CD14-positive monocyte (primary cell): ENCODE results near the gene DOCK4. TPM values are rescaled to one million over a fixed set of nuclear protein-coding genes. Genes with fewer than 3 reads are reported as not detected.

Experiments used
- DNase-seq, 3 donors: peaks; one replicate each; pipeline ENCODE4 v3.0.0-alpha.2; 2011 to 2022
- H2AFZ ChIP-seq: 2 replicates; pipeline ENCODE4 v1.6.0; 2012; ENCODE audit warnings: mild to moderate bottlenecking, low read depth, low read length, inconsistent platforms; ENCODE audit not compliant: insufficient read depth, poor library complexity, severe bottlenecking
- H3K27ac ChIP-seq, 2 donors: 1 replicate in 1 of 2; 2 replicates in 1 of 2; pipeline ENCODE4 v1.5.1; 2012 to 2013; ENCODE audit warnings: low read length in 2 of 2, control low read depth in 1 of 2, inconsistent platforms in 1 of 2, low read depth in 1 of 2, mild to moderate bottlenecking in 1 of 2
- H3K27me3 ChIP-seq, 2 donors: one replicate each; pipeline versions ENCODE4 v1.6.0 to v1.6.1; 2011 to 2013; ENCODE audit warnings: low read length in 2 of 2; ENCODE audit not compliant: control insufficient read depth in 2 of 2, insufficient read depth in 2 of 2
- H3K36me3 ChIP-seq, 2 donors: replicated peaks in 1 of 2; 1 replicate in 1 of 2; 2 replicates in 1 of 2; pipeline versions ENCODE4 v1.5.1 to v1.6.1; 2012 to 2013; ENCODE audit warnings: low read length in 2 of 2, control low read depth in 1 of 2, inconsistent platforms in 1 of 2, mild to moderate bottlenecking in 1 of 2; ENCODE audit not compliant: insufficient read depth in 2 of 2, control insufficient read depth in 1 of 2
- H3K4me1 ChIP-seq, 2 donors: 1 replicate in 1 of 2; 2 replicates in 1 of 2; pipeline versions ENCODE4 v1.5.1 to v1.6.1; 2012 to 2013; ENCODE audit warnings: low read length in 2 of 2, control low read depth in 1 of 2, inconsistent platforms in 1 of 2, mild to moderate bottlenecking in 1 of 2, moderate library complexity in 1 of 2; ENCODE audit not compliant: insufficient read depth in 2 of 2, control insufficient read depth in 1 of 2
- H3K4me2 ChIP-seq: replicated peaks from 2 replicates; pipeline ENCODE3; 2012; ENCODE audit warnings: low read length, moderate library complexity, mild to moderate bottlenecking; ENCODE audit not compliant: poor library complexity, severe bottlenecking; ENCODE audit errors: extremely low read depth
- H3K4me3 ChIP-seq, 3 experiments: fragments of 200-600 bp in 1 of 3; sonication (generic) in 1 of 3; replicated peaks in 1 of 3; 1 replicate in 2 of 3; 2 replicates in 1 of 3; pipeline ENCODE4 v1.5.1; 2011 to 2013; ENCODE audit warnings: low read length in 3 of 3, mild to moderate bottlenecking in 3 of 3, control low read depth in 2 of 3, low read depth in 2 of 3, inconsistent platforms in 1 of 3, moderate library complexity in 1 of 3
- H3K79me2 ChIP-seq: 2 replicates; pipeline ENCODE4 v1.6.0; 2012; ENCODE audit warnings: mild to moderate bottlenecking, control low read depth, inconsistent platforms, low read length, moderate library complexity; ENCODE audit not compliant: insufficient read depth
- H3K9ac ChIP-seq: 2 replicates; pipeline ENCODE4 v1.6.0; 2017; ENCODE audit warnings: low read length, mild to moderate bottlenecking; ENCODE audit not compliant: insufficient read depth, poor library complexity, severe bottlenecking
- H3K9me3 ChIP-seq, 2 donors: replicated peaks in 1 of 2; 1 replicate in 1 of 2; 2 replicates in 1 of 2; pipeline versions ENCODE4 v1.5.1 to v1.6.1; 2012 to 2013; ENCODE audit warnings: low read length in 2 of 2, control low read depth in 1 of 2; ENCODE audit not compliant: control insufficient read depth in 1 of 2, insufficient read depth in 1 of 2
- H4K20me1 ChIP-seq: 2 replicates; pipeline ENCODE4 v1.6.0; 2012; ENCODE audit warnings: mild to moderate bottlenecking, low read length, control low read depth, moderate library complexity; ENCODE audit not compliant: insufficient read depth
- H3K27ac Mint-ChIP-seq, 7 donors: one replicate each; pipeline ENCODE4 v1.8.0; 2020; ENCODE audit warnings: mild to moderate bottlenecking in 7 of 7, mixed read lengths in 7 of 7, moderate library complexity in 6 of 7, inconsistent platforms in 2 of 7
- H3K27me3 Mint-ChIP-seq, 3 donors: one replicate each; pipeline ENCODE4 v1.8.0; 2021 to 2022; ENCODE audit warnings: low read depth in 3 of 3, mild to moderate bottlenecking in 3 of 3, mixed read lengths in 3 of 3, moderate library complexity in 3 of 3, inconsistent platforms in 1 of 3
- H3K36me3 Mint-ChIP-seq, 2 donors: one replicate each; pipeline ENCODE4 v1.8.0; 2020; ENCODE audit warnings: mixed read lengths in 2 of 2, inconsistent platforms in 1 of 2, mild to moderate bottlenecking in 1 of 2
- H3K4me1 Mint-ChIP-seq: one replicate; pipeline ENCODE4 v1.8.0; 2020; ENCODE audit warnings: mild to moderate bottlenecking, mixed read lengths
- H3K4me3 Mint-ChIP-seq, 2 donors: one replicate each; pipeline ENCODE4 v1.8.0; 2020; ENCODE audit warnings: mild to moderate bottlenecking in 2 of 2, mixed read lengths in 2 of 2, moderate library complexity in 1 of 2
- H3K9me3 Mint-ChIP-seq, 7 donors: one replicate each; pipeline ENCODE4 v1.8.0; 2020 to 2022; ENCODE audit warnings: mixed read lengths in 7 of 7, mild to moderate bottlenecking in 6 of 7, moderate library complexity in 6 of 7, inconsistent platforms in 2 of 7
- WGBS: methylation state at CpG from one replicate; pipeline ENCODE4 v1.1.5; 2013; ENCODE audit warnings: missing lambda C conversion rate; ENCODE audit not compliant: insufficient coverage; 5-methylcytosine and 5-hydroxymethylcytosine counted together
- intact Hi-C, 2 donors: fragments of 100-400 bp; cut with micrococcal nuclease; formaldehyde crosslinking; loops; one replicate each; pipeline versions ENCODE4 v1.15.0 to v1.15.1; 2023
- polyA plus RNA-seq, 3 donors: library from polyadenylated mRNA; depleted of rRNA in 1 of 3; unstranded in 2 of 3; stranded (reverse) in 1 of 3; fragments of 300-500 nt in 2 of 3; fragments of >200 nt in 1 of 3; fragmentation: Illumina TruSeq in 2 of 3; gene quantifications; 1 replicate in 2 of 3; 2 replicates in 1 of 3; pipeline ENCODE4 v1.2.3, GENCODE V29; 2012 to 2021
- TF ChIP-seq, protein P1 (sequence below): fragments of 200-600 bp; IDR thresholded peaks from one replicate; pipeline ENCODE4 v1.8.0; 2022; ENCODE audit warnings: antibody characterized with exemption, mild to moderate bottlenecking

DOCK4 gene
- polyA plus RNA-seq, 3 donors: 1.3 to 5.0 (median 2.7) TPM

DNA sequence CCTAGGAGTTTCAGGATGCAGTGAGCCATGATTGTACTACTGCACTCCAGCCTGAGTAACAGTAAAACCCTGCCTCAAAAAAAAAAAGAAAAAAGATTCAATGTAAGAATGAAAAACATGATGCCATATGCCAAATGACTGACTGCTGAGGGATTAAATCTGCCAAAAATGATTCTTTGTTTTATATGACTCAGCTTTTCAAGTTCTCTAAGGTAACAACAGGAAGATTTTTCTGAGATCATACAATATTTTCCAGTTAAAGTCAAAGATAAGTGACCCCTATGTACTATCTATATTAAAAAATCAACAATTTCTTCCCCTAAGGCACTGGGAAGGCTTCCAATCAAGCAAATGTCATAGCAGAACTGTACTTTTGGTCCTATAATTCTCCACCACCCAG lies 372.7 kb downstream of the DOCK4 start:
- H3K4me3 Mint-ChIP-seq: no peak overlapping the region
- Histone ChIP-seq H3K4me1 (no peaks in the 10 kb centered on the region), H4K20me1 (no peaks in the 10 kb centered on the region), H3K79me2 (no peaks in the 10 kb centered on the region), H3K9ac (no peak overlapping the region), H3K4me3 (no peak overlapping the region), H3K27ac (no peak overlapping the region), H3K9me3 (no peaks in the 10 kb centered on the region), H3K27me3 (no peaks in the 10 kb centered on the region), H3K36me3 (no peaks in the 10 kb centered on the region), H2AFZ (no peak overlapping the region), H3K4me2 (no peak overlapping the region)
- H3K4me1 Mint-ChIP-seq: peaks cover 2% of the 10 kb centered on the region
- no peak for DNase-seq
- peaks cover 0 to 3% (median 1%) of the 10 kb centered on the region in 3 donors for H3K27me3 Mint-ChIP-seq
- no peak overlapping the region for H3K27ac Mint-ChIP-seq
- TF ChIP-seq, protein P1, sequence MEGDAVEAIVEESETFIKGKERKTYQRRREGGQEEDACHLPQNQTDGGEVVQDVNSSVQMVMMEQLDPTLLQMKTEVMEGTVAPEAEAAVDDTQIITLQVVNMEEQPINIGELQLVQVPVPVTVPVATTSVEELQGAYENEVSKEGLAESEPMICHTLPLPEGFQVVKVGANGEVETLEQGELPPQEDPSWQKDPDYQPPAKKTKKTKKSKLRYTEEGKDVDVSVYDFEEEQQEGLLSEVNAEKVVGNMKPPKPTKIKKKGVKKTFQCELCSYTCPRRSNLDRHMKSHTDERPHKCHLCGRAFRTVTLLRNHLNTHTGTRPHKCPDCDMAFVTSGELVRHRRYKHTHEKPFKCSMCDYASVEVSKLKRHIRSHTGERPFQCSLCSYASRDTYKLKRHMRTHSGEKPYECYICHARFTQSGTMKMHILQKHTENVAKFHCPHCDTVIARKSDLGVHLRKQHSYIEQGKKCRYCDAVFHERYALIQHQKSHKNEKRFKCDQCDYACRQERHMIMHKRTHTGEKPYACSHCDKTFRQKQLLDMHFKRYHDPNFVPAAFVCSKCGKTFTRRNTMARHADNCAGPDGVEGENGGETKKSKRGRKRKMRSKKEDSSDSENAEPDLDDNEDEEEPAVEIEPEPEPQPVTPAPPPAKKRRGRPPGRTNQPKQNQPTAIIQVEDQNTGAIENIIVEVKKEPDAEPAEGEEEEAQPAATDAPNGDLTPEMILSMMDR: no peak
- peaks cover 0 to 11% (median 7%) of the 10 kb centered on the region in 7 donors for H3K9me3 Mint-ChIP-seq
- no peaks in the 10 kb centered on the region for H3K36me3 Mint-ChIP-seq
- intact Hi-C loops: no loop called here

DNA sequence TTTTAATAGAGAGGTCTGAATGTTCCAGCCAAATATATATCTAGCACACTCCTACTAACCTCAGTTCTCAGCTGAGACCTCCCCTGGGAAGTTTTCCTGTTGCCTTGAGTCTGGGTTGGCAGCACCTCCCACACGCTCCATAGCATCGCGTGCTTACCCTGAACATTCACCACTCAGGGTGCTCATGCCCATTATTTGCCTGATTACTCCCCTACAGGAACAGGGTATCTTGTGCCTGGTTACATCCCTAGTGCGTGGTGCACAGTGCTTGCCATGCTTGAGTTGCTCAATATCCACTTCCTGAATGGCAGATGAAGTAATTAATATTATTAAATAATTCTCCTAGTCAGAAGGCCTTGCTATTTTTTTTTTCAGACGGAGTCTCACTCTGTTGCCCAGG lies 374.0 kb downstream of the DOCK4 start:
- 92% methylated on average over 2 of the region's 5 CpGs for WGBS
- no peaks in the 10 kb centered on the region for H4K20me1 ChIP-seq
- TF ChIP-seq, protein P1: no peak

More for the DNA sequence above, 374.0 kb downstream of the DOCK4 start:
- intact Hi-C loops: no loop called here
- Histone ChIP-seq H2AFZ (no peak overlapping the region), H3K9me3 (no peaks in the 10 kb centered on the region), H3K79me2 (no peaks in the 10 kb centered on the region), H3K4me1 (no peaks in the 10 kb centered on the region), H3K9ac (no peak overlapping the region), H3K27me3 (no peaks in the 10 kb centered on the region), H3K4me3 (no peak overlapping the region), H3K36me3 (no peaks in the 10 kb centered on the region), H3K4me2 (no peak overlapping the region), H3K27ac (no peak overlapping the region)
- Mint-ChIP-seq H3K27ac (peak overlapping the region in 1 of 7 donors; percentile 34), H3K4me1 (peaks cover 2% of the 10 kb centered on the region), H3K27me3 (peaks cover 0 to 2% (median 1%) of the 10 kb centered on the region in 3 donors), H3K36me3 (no peaks in the 10 kb centered on the region), H3K9me3 (peaks cover 0 to 11% (median 6%) of the 10 kb centered on the region in 7 donors), H3K4me3 (no peak overlapping the region)
- DNase-seq: no peak
